ENCODE measurements around the gene TTC7B. TPM values are rescaled to one million over a fixed set of nuclear protein-coding genes. Genes with fewer than 3 reads are reported as not detected.

Gene TTC7B
- total RNA-seq, 1 experiment from 2014 or later: 24.2 TPM

Other genes starting within 250 kb of the TTC7B start
- 1.9 and 6.8 TPM in 2 replicates for gene RPS6KA5, start 244.2 kb upstream of the TTC7B start, total RNA-seq (2014; rRNA removed; shearing (Covaris generic))